PC-3 (cell line): ENCODE data around the gene RAB18. TPM values are rescaled to one million over a fixed set of nuclear protein-coding genes. Genes with fewer than 3 reads are reported as not detected.

Experiments
- ATAC-seq: fragments of 200-7000 bp; cut with Tn5 transposase; 2 replicates; pipeline ENCODE4 v1.9.1; 2020; ENCODE audit warnings: mild to moderate bottlenecking, moderate library complexity
- BruUV-seq: library from RNA; stranded (reverse); fragments of 400-500 nt; replicated peaks from 2 replicates; lab custom pipeline; 2021; lab: Mats Ljungman, UMichigan
- CTCF ChIA-PET: fragments of 300-600 bp; sonication (Branson Sonifier 250); formaldehyde crosslinking; loops from one replicate; lab custom pipeline; 2022; ENCODE audit warnings: antibody characterized with exemption; lab: Charles Lee
- POLR2A ChIA-PET: fragments of 300-600 bp; sonication (Branson Sonifier 250); formaldehyde crosslinking; loops from one replicate; lab custom pipeline; 2022; ENCODE audit warnings: antibody characterized with exemption; ENCODE audit not compliant: unreplicated experiment; lab: Charles Lee
- DNase-seq: peaks from one replicate; pipeline ENCODE4 v3.0.0-alpha.2; 2015
- H2AFZ ChIP-seq: fragments of 300-600 bp; sonication (generic); 2 replicates; pipeline ENCODE4 v1.6.0; 2016; ENCODE audit warnings: antibody characterized with exemption, low read length
- H3F3A ChIP-seq: fragments of 300-600 bp; sonication (generic); one replicate; pipeline ENCODE4 v1.6.0; 2017; ENCODE audit warnings: antibody characterized with exemption, low read length, control low read depth, mild to moderate bottlenecking; ENCODE audit not compliant: unreplicated experiment
- H3K27ac ChIP-seq: fragments of 300-600 bp; sonication (generic); 2 replicates; pipeline ENCODE4 v1.5.1; 2016; ENCODE audit warnings: mild to moderate bottlenecking, low read length
- H3K27me3 ChIP-seq: fragments of 300-600 bp; sonication (generic); 2 replicates; pipeline ENCODE4 v1.6.1; 2016; ENCODE audit warnings: low read length, mixed read lengths
- H3K36me3 ChIP-seq: fragments of 300-600 bp; sonication (generic); 2 replicates; pipeline ENCODE4 v1.6.1; 2016; ENCODE audit warnings: low read depth, mixed run types, low read length, mixed read lengths
- H3K4me1 ChIP-seq: fragments of 300-600 bp; sonication (generic); 2 replicates; pipeline ENCODE4 v1.5.1; 2016; ENCODE audit warnings: low read length; ENCODE audit not compliant: insufficient read depth
- H3K4me2 ChIP-seq: fragments of 300-600 bp; sonication (generic); 2 replicates; pipeline ENCODE4 v1.6.0; 2016; ENCODE audit warnings: low read length
- H3K4me3 ChIP-seq: fragments of 300-600 bp; sonication (generic); 2 replicates; pipeline ENCODE4 v1.5.1; 2016; ENCODE audit warnings: mild to moderate bottlenecking, low read length, mixed read lengths
- H3K79me2 ChIP-seq: fragments of 300-600 bp; sonication (generic); 2 replicates; pipeline ENCODE4 v1.6.1; 2017; ENCODE audit warnings: low read length, mixed read lengths
- H3K9ac ChIP-seq: fragments of 300-600 bp; sonication (generic); 2 replicates; pipeline ENCODE4 v1.6.0; 2016; ENCODE audit warnings: mild to moderate bottlenecking, low read length
- H3K9me2 ChIP-seq: fragments of 300-600 bp; sonication (generic); replicated peaks from 2 replicates; pipeline ENCODE4 v1.6.1; 2016; ENCODE audit warnings: mixed run types, low read length, mixed read lengths
- H3K9me3 ChIP-seq: fragments of 300-600 bp; sonication (generic); 2 replicates; pipeline ENCODE4 v1.6.1; 2016; ENCODE audit warnings: low read length, mixed read lengths
- H4K20me1 ChIP-seq: fragments of 300-600 bp; sonication (generic); 2 replicates; pipeline ENCODE4 v1.6.1; 2016; ENCODE audit warnings: low read length, mixed read lengths
- CTCF ChIP-seq: fragments of 300-600 bp; sonication (generic); conservative IDR thresholded peaks from 2 replicates; pipeline ENCODE4 v1.5.1; 2017; ENCODE audit warnings: antibody characterized with exemption, low read depth, mild to moderate bottlenecking, low read length
- EZH2 ChIP-seq: fragments of 300-600 bp; sonication (generic); IDR thresholded peaks from one replicate; pipeline ENCODE4 v1.6.1; 2017; ENCODE audit warnings: antibody characterized with exemption, mild to moderate bottlenecking, low read length; ENCODE audit not compliant: unreplicated experiment
- EZH2phosphoT487 ChIP-seq: fragments of 300-600 bp; sonication (generic); IDR thresholded peaks from 2 replicates; pipeline ENCODE4 v1.6.1; 2018; ENCODE audit warnings: mild to moderate bottlenecking, antibody characterized with exemption, low read length, borderline replicate concordance
- intact Hi-C: fragments of 100-400 bp; cut with micrococcal nuclease; formaldehyde crosslinking; loops from 2 replicates; pipeline ENCODE4 v1.9.0; 2023
- total RNA-seq: library from RNA; depleted of rRNA; stranded (reverse); fragments of >200 nt; gene quantifications from 2 replicates; pipeline ENCODE4 v1.2.3, GENCODE V29; 2014

RAB18 gene
- total RNA-seq, 1 experiment from 2014 or later, result 32.0 TPM

GRCh38 chr10:27500886-27501285, 3.2 kb upstream of the RAB18 start:
- H3K4me2 ChIP-seq, result no peak overlapping the region
- no peak overlapping the region for H3K4me3 ChIP-seq
- POLR2A ChIA-PET, result no interaction called here

GRCh38 chr10:27503498-27504006, 552 bp upstream of the RAB18 start:
- no peak for TF ChIP-seq CTCF
- TF ChIP-seq EZH2phosphoT487, result no peak
- no peak for TF ChIP-seq EZH2
- Histone ChIP-seq H3K4me2 (peak overlapping the region; percentile 77), H3K27ac (peak overlapping the region; percentile 12; the same call in 1 of the 2 replicates), H3K27me3 (no peaks in the 10 kb centered on the region), H3K9me2 (no peaks in the 10 kb centered on the region), H3K4me1 (peaks cover 17% of the 10 kb centered on the region), H3K9me3 (no peaks in the 10 kb centered on the region), H3K79me2 (peaks cover 44% of the 10 kb centered on the region), H4K20me1 (peaks cover 18% of the 10 kb centered on the region; the same call in 1 of the 2 replicates), H3K36me3 (peaks cover 4% of the 10 kb centered on the region; the same call in 1 of the 2 replicates), H2AFZ (peak overlapping the region; percentile 85), H3K9ac (peak overlapping the region; percentile 10), H3F3A (no peaks in the 10 kb centered on the region), H3K4me3 (peak overlapping the region; percentile 88)
- DNase-seq, result no peak
- CTCF ChIA-PET, result interaction anchor here (0.9 kb wide), 1 partner anchor 20 kb away, joined by 3 read pairs; no protein-coding TSS in a partner anchor
- BruUV-seq, result TSS peak; percentile 60
- no peak for ATAC-seq
- intact Hi-C loops, result no loop called here
- POLR2A ChIA-PET, result interaction anchor here (0.6 kb wide), 2 partner anchors 142 to 919 kb away, joined by 4 to 6 read pairs; no protein-coding TSS in a partner anchor

More at GRCh38 chr10:27500886-27501285, 3.2 kb upstream of the RAB18 start:
- H3K9me2 ChIP-seq, result no peaks in the 10 kb centered on the region
- no peak overlapping the region for H2AFZ ChIP-seq
- H3K79me2 ChIP-seq, result peaks cover 18% of the 10 kb centered on the region
- DNase-seq (no peak), ATAC-seq (no peak)
- peaks cover 8% of the 10 kb centered on the region for H3K4me1 ChIP-seq
- no peaks in the 10 kb centered on the region for H3K36me3 ChIP-seq
- intact Hi-C loops, result no loop called here
- H3K27ac ChIP-seq, result no peak overlapping the region
- 0 out of 2 replicates have a peak, but pooled peaks cover 6% of the 10 kb centered on the region for H4K20me1 ChIP-seq
- H3K9me3 ChIP-seq, result no peaks in the 10 kb centered on the region
- no peak overlapping the region for H3K9ac ChIP-seq
- no peaks in the 10 kb centered on the region for H3F3A ChIP-seq
- no peaks in the 10 kb centered on the region for H3K27me3 ChIP-seq
- TF ChIP-seq CTCF (no peak), EZH2phosphoT487 (no peak), EZH2 (no peak)
- BruUV-seq, result no TSS peak
- CTCF ChIA-PET, result no interaction called here
